HG02759 (cell line): ENCODE measurements around the gene ATXN1.

Experiments used
- ATAC-seq: cut with Tn5 transposase; IDR thresholded peaks from one replicate; pipeline ENCODE4 v1.9.1; 2021; ENCODE audit warnings: mild to moderate bottlenecking, moderate library complexity; ENCODE audit not compliant: unreplicated experiment

Gene ATXN1

GRCh38 chr6:16591396-16592222, 169.7 kb downstream of the ATXN1 start:
- ATAC-seq, result peak; percentile 86

GRCh38 chr6:16585805-16586204, 175.5 kb downstream of the ATXN1 start:
- ATAC-seq, result no peak

DNA sequence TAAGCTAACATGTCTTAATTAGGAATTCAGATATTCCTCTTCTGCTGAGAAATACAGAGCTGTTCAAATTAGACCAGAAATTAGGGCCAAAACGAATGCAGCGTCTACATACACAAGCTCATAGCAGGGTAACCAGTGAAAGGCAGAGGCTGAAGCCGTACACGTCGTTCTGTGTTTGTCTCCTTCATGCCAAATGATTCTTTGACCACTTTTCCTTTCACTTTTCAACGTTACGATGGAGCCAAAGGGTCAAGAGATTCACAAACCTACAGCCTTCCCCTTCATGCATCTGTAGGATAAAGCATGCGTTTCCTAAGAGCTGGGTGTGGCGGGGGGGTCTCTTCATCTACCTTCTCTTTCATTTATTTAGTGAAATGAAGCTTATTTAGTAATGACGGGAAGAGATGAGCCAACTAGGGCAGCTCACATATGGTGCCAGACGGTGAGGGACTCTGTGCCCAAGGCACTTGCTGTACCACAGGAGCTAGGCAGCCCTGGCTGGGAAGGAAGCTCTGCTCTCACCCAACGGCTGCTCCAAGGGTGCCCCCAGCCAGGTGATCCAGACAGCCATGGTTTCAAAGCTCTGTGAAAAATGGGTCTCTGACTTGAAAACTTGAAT, 178.0 kb downstream of the ATXN1 start:
- peak; percentile 37 for ATAC-seq

DNA sequence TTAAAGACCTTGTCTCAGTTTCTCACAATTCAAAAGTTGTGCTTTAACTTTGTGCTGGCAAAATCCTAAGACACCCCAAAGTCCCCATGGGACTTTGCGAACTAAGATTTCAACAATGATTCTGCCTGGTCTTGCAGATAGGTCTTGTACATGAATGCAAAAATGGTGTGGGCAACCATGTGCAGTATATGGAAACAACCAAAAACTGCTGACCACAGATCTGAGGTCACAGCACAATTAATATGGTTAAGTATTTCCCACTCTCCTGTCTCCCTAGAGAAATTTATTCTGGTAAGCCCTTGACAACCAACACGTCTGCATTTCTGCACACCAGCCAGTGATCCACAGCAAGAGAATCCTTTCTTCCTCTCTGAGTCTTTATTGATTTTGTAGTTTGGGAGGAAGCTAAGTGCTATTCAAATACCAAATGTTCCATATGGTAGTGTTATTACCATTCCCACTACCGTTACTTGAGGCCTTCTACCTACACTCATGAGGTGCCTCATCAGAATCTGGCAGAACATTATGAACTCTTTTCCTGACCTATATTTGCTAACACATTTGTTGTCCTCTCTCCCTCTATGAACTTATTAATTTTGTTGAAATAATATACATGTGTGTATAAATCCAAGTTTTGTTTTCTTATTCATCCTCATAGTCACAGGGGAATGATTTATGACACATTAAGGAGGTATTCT, 178.7 kb downstream of the ATXN1 start:
- peak; percentile 55 for ATAC-seq

DNA sequence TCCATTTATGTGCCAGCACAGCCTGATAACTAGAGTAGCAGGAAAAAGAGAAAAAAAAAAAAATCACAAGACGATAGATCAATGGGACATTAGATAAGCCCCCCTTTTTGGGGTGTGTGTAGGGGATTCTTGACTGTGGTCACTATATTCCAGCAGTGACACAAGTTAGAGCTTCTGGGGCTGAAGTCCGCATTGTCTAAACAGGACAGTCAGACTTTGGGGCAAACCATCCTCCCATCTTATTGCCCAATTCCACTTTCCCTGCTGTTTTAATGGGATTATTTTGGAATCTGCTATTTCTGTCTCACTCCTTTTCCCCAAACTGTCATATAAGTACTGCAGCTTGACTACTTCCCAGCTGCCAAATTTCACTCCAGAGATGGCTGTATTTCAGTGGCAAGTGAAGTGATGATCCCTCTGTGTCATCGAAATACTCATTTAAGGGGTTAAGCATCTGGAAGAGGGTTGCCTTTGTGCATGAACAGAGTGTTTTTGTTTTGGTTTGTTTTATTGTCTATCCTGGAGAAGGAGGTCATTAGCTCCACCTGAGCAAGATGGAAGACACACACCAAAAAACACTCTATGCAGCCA, 182.5 kb downstream of the ATXN1 start:
- ATAC-seq, result no peak

DNA sequence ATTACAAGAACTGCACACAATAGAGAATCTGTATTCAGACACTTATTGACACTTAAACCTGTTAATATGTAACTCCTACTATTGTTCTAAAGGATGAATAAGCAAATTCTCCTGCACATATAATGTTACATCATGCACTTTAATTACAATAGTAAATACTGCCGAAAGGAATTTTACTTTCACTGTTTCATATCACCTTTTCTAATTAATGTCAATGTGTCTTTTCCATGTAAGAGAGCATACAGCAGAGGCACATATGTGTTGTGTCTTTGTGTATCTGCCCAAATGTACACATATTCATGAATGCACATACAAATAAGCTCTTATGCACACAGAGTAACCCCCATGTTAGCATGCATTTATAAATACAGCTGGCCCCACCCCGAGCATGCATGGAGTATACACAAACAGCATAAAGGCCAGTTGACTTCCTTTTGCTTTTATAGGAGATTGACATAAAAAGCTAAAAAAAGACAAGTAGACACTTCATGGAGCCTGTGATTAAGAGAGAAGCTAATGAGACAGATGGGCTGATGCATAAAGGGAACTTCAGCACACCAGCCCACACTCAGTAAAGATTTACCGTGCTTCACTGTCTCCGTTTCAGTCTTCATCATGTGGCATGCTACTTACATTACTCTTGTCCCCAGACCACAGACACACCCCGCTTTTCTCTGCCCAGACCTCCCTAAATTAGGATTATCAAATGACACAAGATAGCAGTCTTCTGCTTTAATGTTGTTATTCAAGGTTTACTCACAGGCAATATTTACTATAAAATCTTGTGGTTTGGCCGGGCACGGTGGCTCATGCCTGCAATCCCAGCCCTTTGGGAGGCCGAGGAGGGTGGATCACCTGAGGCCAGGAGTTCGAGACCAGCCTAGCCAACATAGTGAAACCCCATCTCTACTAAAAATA, 184.6 kb downstream of the ATXN1 start:
- peak; percentile 91 for ATAC-seq

- ATAC-seq, result no peak
Measured at GRCh38 chr6:16575655-16576054, 185.6 kb downstream of the ATXN1 start.

GRCh38 chr6:16572943-16573342, 188.3 kb downstream of the ATXN1 start:
- ATAC-seq, result no peak

DNA sequence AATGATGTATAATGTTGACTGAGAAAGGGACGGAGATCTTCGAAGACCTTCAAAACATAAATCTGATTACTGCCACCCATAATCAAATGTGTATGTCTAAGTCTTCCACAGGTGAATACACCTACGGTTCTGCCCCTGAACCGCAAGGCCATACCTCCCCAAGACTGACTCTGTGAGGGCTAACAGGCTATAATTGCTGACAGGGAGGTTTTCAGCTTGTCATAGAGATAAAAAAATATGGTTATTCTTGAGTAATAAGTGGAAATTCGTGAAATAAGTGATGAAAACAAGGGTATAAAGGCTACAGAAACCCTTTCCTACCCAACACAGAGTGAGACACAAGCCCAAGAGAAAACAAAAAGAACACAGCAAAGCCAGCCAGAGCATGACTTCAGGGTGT, 188.9 kb downstream of the ATXN1 start:
- no peak for ATAC-seq

DNA sequence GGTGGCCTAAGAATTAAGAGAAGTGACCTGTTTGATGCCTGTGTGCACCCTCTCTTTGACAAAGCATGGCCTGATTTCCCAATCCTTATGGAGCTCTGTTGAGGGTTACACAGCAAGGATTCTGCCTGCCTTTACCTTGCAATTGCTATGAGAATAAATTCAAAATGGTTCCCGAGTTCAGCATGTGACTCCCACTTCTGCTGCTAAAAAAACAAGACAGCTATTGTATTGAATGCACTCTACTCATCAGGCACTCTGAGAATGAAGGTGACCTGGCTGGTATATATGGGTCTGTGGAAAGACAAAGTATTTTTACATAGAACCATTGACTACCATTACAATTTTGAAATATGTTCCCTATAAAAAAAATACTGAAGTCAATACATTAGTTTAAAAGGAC, 190.3 kb downstream of the ATXN1 start:
- no peak for ATAC-seq

- no peak for ATAC-seq
Measured at GRCh38 chr6:16570221-16570553, 191.1 kb downstream of the ATXN1 start.

DNA sequence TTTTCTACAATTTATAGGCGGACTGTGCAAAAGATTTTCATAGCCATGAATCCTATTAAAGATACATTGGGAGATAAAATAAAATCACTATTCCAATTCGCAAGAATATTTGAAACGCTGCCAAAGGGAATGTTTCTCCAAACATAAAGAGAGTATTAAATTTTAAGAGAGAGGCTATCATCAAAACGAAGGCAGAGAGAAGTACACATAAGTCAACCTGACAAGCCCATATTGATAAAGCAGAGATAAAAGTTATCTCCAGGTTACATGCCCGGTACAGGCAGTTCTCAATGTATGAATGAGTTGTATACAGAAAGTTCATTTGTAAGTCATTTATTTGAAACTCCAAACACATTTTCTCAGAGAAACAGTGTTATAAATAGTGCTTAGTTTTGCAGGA, 193.1 kb downstream of the ATXN1 start:
- no peak for ATAC-seq

DNA sequence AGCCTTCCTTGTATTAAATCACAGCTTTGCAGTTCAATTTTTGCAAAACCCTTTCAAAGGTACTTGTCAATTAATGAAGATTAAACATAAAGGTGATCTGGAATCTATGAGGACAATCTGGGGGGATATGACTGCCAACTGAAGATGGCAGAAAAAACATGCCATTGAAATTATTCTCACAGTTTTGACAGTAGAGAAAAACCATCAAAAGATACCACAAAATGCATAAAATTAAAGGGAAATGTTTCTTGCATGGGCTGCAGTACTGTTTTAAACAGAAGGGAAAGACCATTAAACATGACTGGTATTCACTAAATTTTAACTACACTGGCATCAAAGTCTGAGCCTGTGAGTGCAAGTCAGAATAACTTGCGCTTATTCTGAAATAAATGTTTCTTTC, 194.2 kb downstream of the ATXN1 start:
- ATAC-seq, result no peak

DNA sequence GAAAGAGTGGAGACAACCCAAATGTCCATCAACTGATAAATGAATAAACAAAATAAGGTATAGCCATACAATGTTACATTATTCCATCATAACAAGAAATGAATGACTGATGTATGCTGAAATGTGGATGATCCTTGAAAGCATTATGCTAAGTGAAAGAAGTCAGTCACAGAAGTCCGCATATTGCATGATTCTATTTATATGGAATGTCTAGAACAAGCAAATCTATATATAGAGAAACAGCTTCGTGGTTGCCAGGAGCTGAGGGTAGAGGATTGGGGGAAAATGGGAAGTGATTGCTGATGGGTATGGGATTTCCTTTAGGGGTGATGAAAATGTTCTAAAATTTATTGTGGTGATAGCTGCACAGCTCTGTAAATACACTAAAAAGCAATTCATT, 196.8 kb downstream of the ATXN1 start:
- no peak for ATAC-seq

- ATAC-seq, result no peak
Measured at GRCh38 chr6:16563628-16564240, 197.5 kb downstream of the ATXN1 start.

DNA sequence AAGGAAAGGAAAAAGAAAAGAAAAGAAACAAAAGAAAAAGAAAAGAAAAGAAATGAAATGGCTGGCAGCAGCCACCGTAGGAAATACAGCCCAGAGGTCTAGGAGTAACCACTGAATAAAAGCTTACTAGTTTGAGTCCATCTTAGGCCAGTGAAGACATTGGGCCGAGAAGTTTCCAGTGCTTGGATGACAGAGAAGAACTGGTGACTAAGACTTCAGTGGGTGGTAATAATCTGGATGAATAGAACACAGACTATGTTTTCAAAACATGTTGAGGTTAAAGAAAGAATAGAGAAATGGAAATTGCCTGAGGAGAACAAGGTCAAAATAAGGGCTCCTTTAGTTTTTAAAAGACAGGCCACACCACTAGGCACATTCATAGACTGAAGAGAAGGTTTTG, 198.8 kb downstream of the ATXN1 start:
- ATAC-seq, result no peak

DNA sequence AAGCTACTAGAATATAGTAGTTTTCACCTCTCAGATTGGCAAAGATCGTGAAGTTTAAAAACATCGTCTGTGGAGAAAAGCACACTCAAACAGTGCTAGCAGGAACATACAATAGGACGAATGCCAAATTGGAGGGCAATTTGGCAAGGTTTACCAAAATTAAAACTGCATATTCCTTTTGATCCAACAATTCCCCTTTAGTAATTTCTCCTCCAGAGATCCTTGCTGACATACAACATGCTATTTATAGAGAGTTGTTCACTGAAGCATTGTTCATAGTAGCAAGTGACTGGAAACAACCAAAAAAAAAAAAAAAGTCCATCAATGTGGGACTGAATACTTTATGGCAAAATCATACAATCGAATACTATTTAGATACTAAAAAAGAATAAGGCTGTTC, 202.2 kb downstream of the ATXN1 start:
- ATAC-seq, result no peak

GRCh38 chr6:16555550-16555949, 205.7 kb downstream of the ATXN1 start:
- no peak for ATAC-seq

DNA sequence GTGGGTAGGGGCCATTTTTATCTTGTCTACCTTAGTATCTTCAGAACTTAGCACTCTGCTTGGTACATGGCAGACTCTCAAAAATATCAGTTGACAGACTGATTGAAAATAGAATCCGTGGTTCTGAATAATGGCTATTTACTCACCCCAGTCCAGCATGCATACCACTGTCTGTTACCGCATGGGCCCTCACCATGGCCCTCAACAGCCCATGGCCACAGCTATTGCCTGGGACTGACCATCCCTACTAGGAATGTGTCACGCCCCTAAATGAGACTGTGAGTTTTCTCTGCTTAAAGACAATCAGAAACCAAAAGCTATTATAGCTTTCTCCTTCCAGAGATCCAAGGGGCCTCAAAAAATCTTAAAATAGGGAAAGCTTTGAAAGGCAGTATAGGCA, 207.7 kb downstream of the ATXN1 start:
- ATAC-seq, result no peak

- ATAC-seq, result no peak
Measured at GRCh38 chr6:16551466-16551865, 209.8 kb downstream of the ATXN1 start.
